ENCODE measurements around the gene EVI2B. TPM values are rescaled to one million over a fixed set of nuclear protein-coding genes. Genes with fewer than 3 reads are reported as not detected.
A peak's percentile ranks its signal among the peaks of the same experiment; 100 is the strongest.
"Not testable (repeated sequence)": the region's sequence is repeated elsewhere in the genome, so short reads cannot be mapped to it uniquely, and the experiment has no call there.

The EVI2B gene
- total RNA-seq (2014; rRNA removed; shearing (Covaris generic)): 1.5 and 2.4 TPM in 2 replicates

- DNase-seq (ENCODE audit: low read depth): peak; percentile 88
Observed at GRCh38 chr17:31313982-31314781, at the start of gene EVI2B. TSS of gene EVI2B (minus strand) at chr17:31314054. CDS start at chr17:31305609, 8,445 bp downstream.

DNA sequence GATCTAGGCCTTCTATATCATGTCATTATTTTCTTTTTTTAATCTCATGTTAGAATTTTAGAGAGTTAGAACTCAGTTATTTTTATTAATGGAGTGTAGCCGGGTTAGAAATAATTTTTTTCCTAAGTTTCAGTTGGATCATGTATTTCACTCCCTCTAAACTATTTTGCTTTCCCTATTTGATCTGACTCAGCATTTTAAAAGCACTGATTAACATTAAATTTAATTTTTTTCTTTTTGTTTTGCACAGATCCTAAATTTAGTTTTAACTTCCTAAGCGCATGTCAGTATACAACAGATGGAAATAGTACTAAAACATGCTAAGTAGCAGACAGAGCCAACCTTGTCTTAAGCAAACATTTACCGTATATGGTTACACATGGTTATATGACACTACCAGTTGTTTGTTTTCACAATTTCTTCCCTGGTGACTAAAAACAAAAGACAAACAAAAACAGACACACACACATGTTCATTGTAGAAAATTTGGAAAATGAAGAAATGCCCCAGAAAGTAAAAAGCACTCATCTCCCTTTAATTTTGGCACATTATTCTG is 44.1 kb upstream of the EVI2B start:
- no peak for DNase-seq (ENCODE audit: low read depth)

GRCh38 chr17:31357091-31357490 is 43.2 kb upstream of the EVI2B start:
- DNase-seq (ENCODE audit: low read depth): no peak

- DNase-seq (ENCODE audit: low read depth): no peak
Observed at GRCh38 chr17:31355935-31356334, 42.1 kb upstream of the EVI2B start.

- no peak for DNase-seq (ENCODE audit: low read depth)
Observed at GRCh38 chr17:31349454-31349853, 35.6 kb upstream of the EVI2B start.

DNA sequence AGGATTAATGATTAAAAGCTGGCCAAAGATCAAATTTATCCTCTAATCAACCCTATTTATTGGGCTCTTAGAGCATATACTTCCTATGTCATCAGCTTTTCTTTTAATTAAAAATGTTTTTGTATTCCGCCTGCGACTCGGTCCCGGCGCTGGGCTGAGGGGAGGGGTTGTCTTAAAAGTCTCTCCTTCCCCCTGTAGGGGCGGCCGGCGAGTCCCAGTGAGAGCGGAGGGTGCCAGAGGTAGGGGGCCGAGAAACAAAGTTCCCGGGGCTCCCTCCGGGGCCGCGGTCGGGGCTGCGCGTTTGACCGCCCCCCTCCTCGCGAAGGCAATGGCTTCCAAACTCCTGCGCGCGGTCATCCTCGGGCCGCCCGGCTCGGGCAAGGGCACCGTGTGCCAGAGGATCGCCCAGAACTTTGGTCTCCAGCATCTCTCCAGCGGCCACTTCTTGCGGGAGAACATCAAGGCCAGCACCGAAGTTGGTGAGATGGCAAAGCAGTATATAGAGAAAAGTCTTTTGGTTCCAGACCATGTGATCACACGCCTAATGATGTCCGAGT is 31.4 kb upstream of the EVI2B start:
- not testable (repeated sequence) for DNase-seq (ENCODE audit: low read depth)

DNA sequence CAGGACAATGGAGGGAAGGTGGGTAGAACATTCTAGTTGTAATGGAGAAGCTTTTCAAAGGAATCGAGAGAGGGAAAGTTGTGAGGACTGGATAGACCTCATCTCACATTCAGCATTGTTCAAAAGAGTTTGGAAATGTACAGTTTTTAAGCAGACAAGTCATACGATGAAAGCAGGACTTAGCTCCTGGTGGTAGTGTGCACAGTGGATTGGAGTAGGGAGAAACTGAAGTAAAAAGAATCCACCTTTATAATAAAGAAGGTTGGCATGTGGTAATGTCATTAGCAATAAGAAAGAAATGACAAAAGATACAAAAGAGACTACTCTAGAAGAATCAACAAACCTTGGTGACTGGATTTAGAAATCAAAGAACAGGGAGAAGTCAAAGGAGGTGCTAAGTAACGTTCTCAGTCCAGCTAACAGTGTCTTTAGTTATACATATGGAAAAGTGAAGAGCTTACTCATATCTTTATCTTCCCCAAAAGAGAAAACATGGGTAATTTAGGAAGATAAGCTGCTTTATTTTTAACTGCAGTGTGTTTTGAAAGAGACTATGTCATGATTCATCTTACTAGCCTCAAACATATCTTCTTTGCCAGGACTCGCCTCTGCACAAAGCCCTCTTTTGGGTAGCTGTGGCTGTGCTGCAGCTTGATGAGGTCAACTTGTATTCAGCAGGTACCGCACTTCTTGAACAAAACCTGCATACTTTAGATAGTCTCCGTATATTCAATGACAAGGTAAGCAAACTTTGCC is 26.2 kb upstream of the EVI2B start:
- peak; percentile 64 for DNase-seq (ENCODE audit: low read depth)

DNA sequence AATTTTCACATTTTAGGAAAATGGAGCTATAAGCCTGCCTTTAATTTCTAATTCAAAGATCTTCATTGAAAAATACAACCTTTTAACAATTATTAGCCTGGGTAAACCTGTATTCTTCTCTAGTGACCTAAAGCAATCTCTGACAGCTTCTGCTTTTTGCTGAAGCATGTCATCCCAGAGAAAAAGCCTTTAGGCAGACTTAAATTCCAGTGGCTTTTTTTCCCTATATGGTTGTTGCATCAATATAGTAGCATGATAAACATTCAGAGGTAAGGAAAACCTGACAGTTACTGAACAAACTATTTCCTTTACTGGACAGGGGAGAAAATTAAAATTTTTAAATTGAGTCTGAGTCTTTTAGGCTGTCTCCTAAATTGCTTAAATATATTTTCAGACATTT is 15.4 kb upstream of the EVI2B start:
- no peak for DNase-seq (ENCODE audit: low read depth)

GRCh38 chr17:31328160-31328535 is 14.3 kb upstream of the EVI2B start:
- DNase-seq (ENCODE audit: low read depth): peak; percentile 22

DNA sequence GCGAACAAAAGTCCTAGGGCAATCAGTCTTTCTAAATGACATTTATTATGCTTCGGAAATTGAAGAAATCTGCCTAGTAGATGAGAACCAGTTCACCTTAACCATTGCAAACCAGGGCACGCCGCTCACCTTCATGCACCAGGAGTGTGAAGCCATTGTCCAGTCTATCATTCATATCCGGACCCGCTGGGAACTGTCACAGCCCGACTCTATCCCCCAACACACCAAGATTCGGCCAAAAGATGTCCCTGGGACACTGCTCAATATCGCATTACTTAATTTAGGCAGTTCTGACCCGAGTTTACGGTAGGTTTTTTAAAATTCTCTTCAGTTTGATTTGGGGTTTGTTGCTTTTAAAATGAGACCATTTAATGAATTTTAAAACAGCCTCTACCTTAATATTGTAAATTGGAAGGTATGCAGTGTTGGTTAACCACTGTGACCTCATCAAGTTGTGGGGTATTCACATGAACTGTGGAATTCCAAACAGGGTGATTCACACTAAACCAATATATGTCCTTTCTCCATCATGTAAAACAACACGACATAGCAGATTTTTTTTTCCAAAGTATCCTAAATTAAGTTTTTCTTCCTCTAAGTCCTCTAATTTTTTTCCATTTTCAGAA is 13.8 kb upstream of the EVI2B start:
- peak; percentile 91 for DNase-seq (ENCODE audit: low read depth)

GRCh38 chr17:31323551-31323950 is 9.7 kb upstream of the EVI2B start:
- no peak for DNase-seq (ENCODE audit: low read depth)

DNA sequence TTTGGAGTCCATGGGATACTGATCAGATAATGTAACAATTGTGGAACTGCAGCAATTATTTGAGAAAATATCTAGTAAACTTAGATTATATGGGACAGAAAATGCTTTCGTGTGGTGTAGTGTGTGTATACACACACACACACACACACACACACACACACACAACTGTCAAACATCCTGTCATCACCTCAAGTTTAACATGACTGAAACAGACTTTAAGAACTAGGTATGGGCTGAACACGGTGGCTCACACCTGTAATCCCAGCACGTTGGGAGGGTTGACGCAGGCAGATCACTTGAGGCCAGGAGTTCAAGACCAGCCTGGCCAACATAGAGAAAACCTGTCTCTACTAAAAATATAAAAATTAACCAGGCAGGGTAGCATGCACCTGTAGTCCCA is 8.1 kb upstream of the EVI2B start:
- DNase-seq (ENCODE audit: low read depth): no peak

- peak; percentile 89 for DNase-seq (ENCODE audit: low read depth)
Observed at GRCh38 chr17:31321481-31321880, 7.6 kb upstream of the EVI2B start, which contains the start of gene EVI2A. TSS of gene EVI2A (minus strand) at chr17:31321622. CDS start at chr17:31319013, 2,609 bp downstream.

- peak; percentile 39 for DNase-seq (ENCODE audit: low read depth)
Observed at GRCh38 chr17:31320791-31321190, 6.9 kb upstream of the EVI2B start.

- DNase-seq (ENCODE audit: low read depth): no peak
Observed at GRCh38 chr17:31320241-31320640, 6.4 kb upstream of the EVI2B start.

DNA sequence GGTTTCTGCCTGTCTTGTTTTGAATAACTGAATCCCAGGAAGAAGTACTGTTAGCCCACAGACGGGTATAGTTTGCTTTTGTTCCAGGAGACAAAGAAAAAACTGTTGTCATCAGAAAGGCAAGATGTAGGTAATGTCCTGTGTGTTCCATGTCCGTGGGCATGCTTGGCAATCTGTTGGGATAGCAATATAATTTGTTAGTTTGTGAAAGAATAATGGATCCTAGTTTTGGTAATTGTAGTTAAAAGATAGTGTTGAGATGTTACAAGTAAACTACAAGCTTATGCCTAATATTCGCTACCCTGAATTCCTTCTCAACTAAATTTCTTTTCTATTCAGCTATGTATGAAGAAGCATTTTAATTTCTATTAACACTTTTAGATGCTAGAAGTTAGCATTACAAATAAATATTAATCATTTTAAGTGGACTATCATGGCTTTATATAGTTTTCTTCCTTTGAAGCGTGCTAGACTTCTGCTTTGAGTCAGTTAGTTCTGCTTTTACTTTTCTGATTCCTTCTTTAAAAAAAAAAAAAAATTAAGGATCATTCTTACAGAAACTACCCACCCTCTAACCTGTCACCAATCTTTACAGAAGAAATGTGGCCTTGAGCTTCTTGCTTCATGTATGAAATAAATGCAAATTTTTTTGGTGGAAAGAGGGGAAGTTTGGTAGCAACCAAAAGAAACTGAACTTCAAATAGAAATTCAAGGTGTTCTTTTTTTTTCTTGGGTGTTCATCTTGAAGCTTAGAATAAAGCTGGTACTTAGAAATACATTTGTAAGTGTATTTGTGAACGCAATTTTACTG is 5.2 kb upstream of the EVI2B start:
- peak; percentile 28 for DNase-seq (ENCODE audit: low read depth)

- peak; percentile 86 for DNase-seq (ENCODE audit: low read depth)
Observed at GRCh38 chr17:31318298-31318801, 4.5 kb upstream of the EVI2B start.

DNA sequence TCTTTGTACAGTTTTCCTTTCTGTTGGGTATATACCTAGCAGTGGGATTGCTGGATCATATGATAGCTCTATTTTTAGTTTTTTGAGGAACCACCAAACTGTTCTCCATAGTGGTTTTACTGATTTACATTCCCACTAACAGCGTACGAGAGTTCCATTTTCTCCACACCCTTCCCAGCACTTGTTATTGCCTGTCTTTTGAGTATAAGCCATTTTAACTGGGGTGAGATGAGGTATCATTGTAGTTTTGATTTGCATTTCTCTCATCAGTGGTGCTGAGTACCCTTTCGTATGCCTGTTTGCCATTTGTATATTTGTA is 887 bp upstream of the EVI2B start:
- no peak for DNase-seq (ENCODE audit: low read depth)

DNA sequence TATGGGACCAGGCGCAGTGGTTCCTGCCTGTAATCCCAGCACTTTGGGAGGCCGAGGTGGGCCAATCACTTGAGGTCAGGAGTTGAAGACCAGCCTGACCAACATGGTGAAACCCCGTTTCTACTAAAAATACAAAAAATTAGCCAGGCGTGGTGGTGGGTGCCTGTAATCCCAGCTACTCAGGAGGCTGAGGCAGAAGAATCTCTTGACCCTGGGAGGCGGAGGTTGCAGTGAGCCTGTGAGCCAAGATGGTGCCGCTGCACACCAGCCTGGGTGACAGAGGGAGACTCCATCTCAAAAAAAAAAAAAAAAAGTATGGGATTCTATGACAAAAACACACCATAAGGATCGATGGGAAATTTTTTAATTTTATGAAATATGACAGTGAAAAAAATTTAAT is 1.6 kb downstream of the EVI2B start:
- DNase-seq (ENCODE audit: low read depth): not testable (repeated sequence)

DNA sequence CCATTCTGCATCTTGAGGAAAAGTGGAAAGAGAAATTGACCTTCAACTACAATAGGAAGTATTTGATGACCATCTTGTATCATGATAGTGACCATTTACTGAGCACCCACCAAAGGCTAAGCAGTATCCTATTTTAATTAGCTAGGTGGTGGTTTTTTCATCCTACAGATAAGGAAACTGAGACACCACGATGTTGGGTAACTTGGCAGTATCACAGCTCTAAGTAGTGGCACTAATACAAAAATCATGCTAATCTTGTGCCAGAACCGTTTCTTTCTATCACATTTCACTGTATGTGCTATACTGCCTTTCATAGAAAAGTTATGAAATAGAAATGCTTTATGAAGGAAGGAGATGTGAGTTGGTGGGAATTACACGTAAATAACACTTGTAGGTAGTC is 2.3 kb downstream of the EVI2B start:
- DNase-seq (ENCODE audit: low read depth): no peak

- no peak for DNase-seq (ENCODE audit: low read depth)
Observed at GRCh38 chr17:31310886-31311285, 3.0 kb downstream of the EVI2B start.

Data from M059J (cell line).